Activated CD4-positive, alpha-beta T cell treated with anti-CD3 and anti-CD28 coated beads for 36 hours (primary cell): Measurements from ENCODE around the gene TM6SF1. TPM values are rescaled to one million over a fixed set of nuclear protein-coding genes. Genes with fewer than 3 reads are reported as not detected.
A peak's percentile ranks its signal among the peaks of the same experiment; 100 is the strongest.
"Not testable (repeated sequence)": the region's sequence is repeated elsewhere in the genome, so short reads cannot be mapped to it uniquely, and the experiment has no call there.

ENCODE experiments used
- ATAC-seq: fragments of 200-7000 bp; cut with Tn5 transposase; one replicate; pipeline ENCODE4 v1.10.0; 2021; ENCODE audit warnings: mild to moderate bottlenecking, moderate library complexity
- CTCF ChIA-PET: fragments of 350-600 bp; sonication (Branson Sonifier 250); formaldehyde crosslinking; loops from one replicate; lab custom pipeline; 2021; ENCODE audit warnings: antibody characterized with exemption; lab: Charles Lee
- POLR2A ChIA-PET: fragments of 350-600 bp; sonication (Branson Sonifier 250); formaldehyde crosslinking; loops from one replicate; lab custom pipeline; 2021; ENCODE audit warnings: antibody characterized with exemption, inconsistent platforms; lab: Charles Lee
- DNase-seq: peaks from one replicate; pipeline ENCODE4 v3.0.0-alpha.2; 2020
- H3K27ac Mint-ChIP-seq: one replicate; pipeline ENCODE4 v1.8.0; 2021; ENCODE audit warnings: mixed read lengths
- H3K27me3 Mint-ChIP-seq: one replicate; pipeline ENCODE4 v1.8.0; 2021; ENCODE audit warnings: mixed read lengths
- H3K36me3 Mint-ChIP-seq: one replicate; pipeline ENCODE4 v1.8.0; 2021; ENCODE audit warnings: low read depth, mixed read lengths
- H3K4me1 Mint-ChIP-seq: one replicate; pipeline ENCODE4 v1.8.0; 2021; ENCODE audit warnings: mixed read lengths
- H3K4me3 Mint-ChIP-seq: one replicate; pipeline ENCODE4 v1.8.0; 2021; ENCODE audit warnings: mild to moderate bottlenecking, moderate library complexity, mixed read lengths
- H3K9me3 Mint-ChIP-seq: one replicate; pipeline ENCODE4 v1.8.0; 2021; ENCODE audit warnings: low read depth, mixed read lengths
- intact Hi-C, 2 experiments: fragments of 100-400 bp; cut with DNase I in 1 of 2; cut with micrococcal nuclease in 1 of 2; formaldehyde crosslinking; loops; one replicate each; pipeline versions ENCODE4 v1.14.2 to v1.15.1; 2022 to 2024; cut with DNase I, micrococcal nuclease
- total RNA-seq, 2 experiments: library from RNA; stranded (reverse); gene quantifications; one replicate each; pipeline ENCODE4 v1.2.3, GENCODE V29; 2021

TM6SF1 gene
- total RNA-seq, 2 experiments from 2014 or later, result 1.3 to 1.5 TPM

DNA sequence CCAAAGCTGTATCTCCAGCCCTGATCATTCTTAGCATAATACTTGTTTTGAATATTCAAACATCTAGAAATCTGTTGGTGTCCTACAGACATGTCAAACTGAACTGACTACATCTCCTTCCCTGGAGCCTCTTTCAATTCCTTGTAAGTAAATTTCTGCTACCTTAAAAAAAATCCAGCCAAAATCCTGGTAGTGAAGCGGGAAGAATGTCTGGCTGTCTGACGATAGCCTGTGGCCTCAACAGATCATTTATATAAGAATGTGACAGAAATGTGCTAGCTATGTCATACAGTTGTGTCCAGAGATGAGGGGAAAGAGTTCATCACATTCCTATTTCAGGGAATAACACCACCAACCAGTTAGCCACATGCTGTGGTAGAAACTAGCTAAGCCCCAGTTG, 18.6 kb upstream of the TM6SF1 start:
- no peak for DNase-seq
- Mint-ChIP-seq H3K27me3 (peaks cover 5% of the 10 kb centered on the region), H3K4me1 (peaks cover 7% of the 10 kb centered on the region), H3K4me3 (no peak overlapping the region), H3K9me3 (no peaks in the 10 kb centered on the region), H3K36me3 (no peaks in the 10 kb centered on the region), H3K27ac (no peak overlapping the region)
- CTCF ChIA-PET, result no interaction called here
- intact Hi-C loops, result no loop called here
- no peak for ATAC-seq
- POLR2A ChIA-PET, result no interaction called here

GRCh38 chr15:83090465-83090864, 17.0 kb upstream of the TM6SF1 start:
- peaks cover 7% of the 10 kb centered on the region for H3K4me1 Mint-ChIP-seq
- ATAC-seq (no peak), DNase-seq (no peak)
- no peaks in the 10 kb centered on the region for H3K9me3 Mint-ChIP-seq
- H3K27me3 Mint-ChIP-seq, result peaks cover 3% of the 10 kb centered on the region
- ChIA-PET CTCF (no interaction called here), POLR2A (no interaction called here)
- H3K4me3 Mint-ChIP-seq, result no peak overlapping the region
- no peaks in the 10 kb centered on the region for H3K36me3 Mint-ChIP-seq
- intact Hi-C loops, result no loop called here
- H3K27ac Mint-ChIP-seq, result no peak overlapping the region

- CTCF ChIA-PET, result interaction anchor here (0.8 kb wide), 1 partner anchor 1055 kb away, joined by 3 read pairs; no protein-coding TSS in a partner anchor
- H3K9me3 Mint-ChIP-seq, H3K27me3 Mint-ChIP-seq, POLR2A ChIA-PET, DNase-seq, intact Hi-C loops, ATAC-seq, H3K4me1 Mint-ChIP-seq, H3K4me3 Mint-ChIP-seq, H3K36me3 Mint-ChIP-seq: not testable (repeated sequence)
- peak overlapping the region; percentile 58 for H3K27ac Mint-ChIP-seq
Observed at GRCh38 chr15:83091965-83092308, 15.5 kb upstream of the TM6SF1 start.

DNA sequence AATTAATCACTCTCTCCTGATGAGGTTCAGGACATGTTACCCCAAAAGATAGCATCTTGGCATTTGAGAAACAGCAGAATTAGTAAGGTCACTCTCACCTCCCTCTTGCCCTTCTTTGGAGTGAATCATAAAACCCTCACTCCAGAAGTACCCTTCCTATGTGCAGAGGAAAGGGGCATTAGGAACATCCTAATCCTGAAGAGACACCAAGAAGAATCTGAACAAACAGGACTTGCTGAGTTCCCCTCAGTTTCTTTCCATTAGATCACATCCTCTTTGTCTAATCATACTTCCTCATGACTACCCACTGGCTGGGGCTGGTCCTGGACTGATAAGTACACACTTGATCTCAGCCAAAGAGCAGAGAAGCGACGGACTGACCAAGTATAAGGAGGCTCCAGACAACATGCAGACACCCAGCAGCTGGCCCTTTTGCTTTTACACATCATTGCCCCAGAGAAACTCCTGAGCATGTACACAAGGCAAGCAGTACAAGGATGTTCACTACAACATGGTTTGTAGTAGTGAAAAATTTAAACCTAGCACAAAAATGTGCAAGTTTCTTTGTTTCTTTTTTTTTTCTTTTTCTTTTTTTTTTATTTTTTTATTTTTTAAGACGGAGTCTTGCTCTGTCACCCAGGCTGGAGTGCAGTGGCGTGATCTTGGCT, 15.0 kb upstream of the TM6SF1 start:
- Mint-ChIP-seq H3K36me3 (no peaks in the 10 kb centered on the region), H3K9me3 (no peaks in the 10 kb centered on the region), H3K4me1 (peaks cover 7% of the 10 kb centered on the region), H3K27me3 (peaks cover 3% of the 10 kb centered on the region), H3K27ac (peak overlapping the region; percentile 58), H3K4me3 (no peak overlapping the region)
- ChIA-PET POLR2A (no interaction called here), CTCF (interaction anchor here (0.8 kb wide), 1 partner anchor 1054 kb away, joined by 3 read pairs; no protein-coding TSS in a partner anchor)
- intact Hi-C loops, result no loop called here
- ATAC-seq, result peak; percentile 82
- peak; percentile 28 for DNase-seq

DNA sequence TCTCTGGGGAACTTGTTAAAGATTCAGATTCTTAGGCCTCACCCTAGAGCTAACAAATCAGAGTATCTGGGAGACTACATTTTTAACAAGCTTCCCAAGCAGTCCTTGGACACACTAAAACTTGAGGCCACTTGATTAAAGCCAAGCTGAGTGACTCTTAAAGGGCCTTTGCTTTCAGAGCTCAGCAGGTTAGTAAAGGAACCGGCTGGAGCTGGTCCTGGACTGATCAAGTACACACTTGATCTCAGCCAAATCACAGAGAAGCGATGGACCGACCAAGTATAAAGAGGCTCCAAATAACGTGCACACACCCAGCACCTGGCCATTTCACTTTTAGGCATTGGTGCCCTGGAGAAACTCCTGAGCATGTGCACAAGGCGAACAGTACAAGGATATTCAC, 12.9 kb upstream of the TM6SF1 start:
- H3K4me3 Mint-ChIP-seq, result no peak overlapping the region
- ChIA-PET CTCF (interaction anchor here (0.6 kb wide), 2 partner anchors 1588 to 1590 kb away, joined by 3 to 4 read pairs; no protein-coding TSS in a partner anchor), POLR2A (no interaction called here)
- no peaks in the 10 kb centered on the region for H3K9me3 Mint-ChIP-seq
- DNase-seq (no peak), ATAC-seq (no peak)
- peaks cover 7% of the 10 kb centered on the region for H3K4me1 Mint-ChIP-seq
- peaks cover 6% of the 10 kb centered on the region for H3K27me3 Mint-ChIP-seq
- no peaks in the 10 kb centered on the region for H3K36me3 Mint-ChIP-seq
- intact Hi-C loops, result no loop called here
- no peak overlapping the region for H3K27ac Mint-ChIP-seq

DNA sequence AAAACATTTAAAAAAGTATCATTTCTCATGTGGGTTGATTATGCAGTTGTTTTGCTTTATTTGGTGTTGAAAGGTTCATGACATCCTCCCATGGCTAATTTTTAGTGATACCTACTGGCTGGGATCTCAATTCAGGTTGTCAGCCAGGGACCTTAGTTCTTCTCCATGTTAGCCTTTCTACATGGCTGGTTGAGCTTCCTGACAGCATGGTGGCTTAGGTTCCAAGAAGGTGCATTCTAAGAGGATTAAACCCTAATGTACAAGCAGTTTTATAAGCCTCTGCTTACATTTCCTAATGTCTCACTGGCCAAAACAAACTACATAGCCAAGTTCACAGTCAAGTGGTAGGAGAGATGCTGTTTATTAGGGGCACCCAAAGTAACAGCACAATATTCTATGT, 9.4 kb upstream of the TM6SF1 start:
- Mint-ChIP-seq H3K4me3 (no peak overlapping the region), H3K27me3 (peaks cover 27% of the 10 kb centered on the region), H3K4me1 (no peaks in the 10 kb centered on the region), H3K9me3 (no peaks in the 10 kb centered on the region), H3K36me3 (no peaks in the 10 kb centered on the region), H3K27ac (no peak overlapping the region)
- ATAC-seq (no peak), DNase-seq (no peak)
- intact Hi-C loops, result no loop called here
- ChIA-PET POLR2A (no interaction called here), CTCF (interaction anchor here (0.6 kb wide), 1 partner anchor 165 kb away, joined by 3 read pairs; no protein-coding TSS in a partner anchor)

- ATAC-seq (no peak), DNase-seq (no peak)
- H3K4me3 Mint-ChIP-seq, result no peak overlapping the region
- peaks cover 33% of the 10 kb centered on the region for H3K27me3 Mint-ChIP-seq
- H3K4me1 Mint-ChIP-seq, result no peaks in the 10 kb centered on the region
- H3K36me3 Mint-ChIP-seq, result no peaks in the 10 kb centered on the region
- intact Hi-C loops, result no loop called here
- no peak overlapping the region for H3K27ac Mint-ChIP-seq
- ChIA-PET POLR2A (no interaction called here), CTCF (no interaction called here)
- no peaks in the 10 kb centered on the region for H3K9me3 Mint-ChIP-seq
Observed at GRCh38 chr15:83099290-83099689, 8.2 kb upstream of the TM6SF1 start.

- no peaks in the 10 kb centered on the region for H3K4me1 Mint-ChIP-seq
- ChIA-PET POLR2A (no interaction called here), CTCF (interaction anchor here (0.6 kb wide), 1 partner anchor 157 kb away, joined by 3 read pairs; no protein-coding TSS in a partner anchor)
Observed at GRCh38 chr15:83100097-83100646, 7.3 kb upstream of the TM6SF1 start.

GRCh38 chr15:83102346-83102745, 5.1 kb upstream of the TM6SF1 start:
- intact Hi-C loops, result no loop called here
- no peak for ATAC-seq
- H3K9me3 Mint-ChIP-seq, result no peaks in the 10 kb centered on the region

More at GRCh38 chr15:83100097-83100646, 7.3 kb upstream of the TM6SF1 start:
- ATAC-seq (no peak), DNase-seq (no peak)
- Mint-ChIP-seq H3K36me3 (no peaks in the 10 kb centered on the region), H3K4me3 (no peak overlapping the region), H3K27me3 (peaks cover 34% of the 10 kb centered on the region), H3K27ac (no peak overlapping the region), H3K9me3 (no peaks in the 10 kb centered on the region)
- intact Hi-C loops, result no loop called here

DNA sequence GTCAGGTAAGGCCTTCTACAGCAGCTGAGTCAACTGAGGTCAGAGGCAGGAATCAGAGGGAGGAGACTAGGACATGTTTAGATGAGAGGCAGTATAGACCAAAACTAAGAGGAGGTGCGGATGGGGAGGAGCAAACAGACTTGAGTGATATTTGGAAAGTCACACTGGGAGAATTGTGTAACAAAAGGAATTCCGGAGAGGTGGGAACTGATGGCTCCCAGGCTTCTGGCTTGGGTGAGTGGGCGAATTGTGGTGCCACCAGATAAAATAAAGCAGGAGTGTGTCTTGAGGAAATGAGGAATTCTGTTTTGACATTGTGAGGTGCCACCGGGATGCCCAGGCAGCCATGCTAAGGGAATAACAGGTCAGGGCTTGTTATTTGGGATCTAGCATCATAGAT, 3.3 kb upstream of the TM6SF1 start:
- Mint-ChIP-seq H3K4me1 (peaks cover 8% of the 10 kb centered on the region), H3K36me3 (no peaks in the 10 kb centered on the region), H3K27ac (no peak overlapping the region), H3K27me3 (peaks cover 52% of the 10 kb centered on the region), H3K9me3 (no peaks in the 10 kb centered on the region), H3K4me3 (no peak overlapping the region)
- DNase-seq, result no peak
- no peak for ATAC-seq
- ChIA-PET CTCF (no interaction called here), POLR2A (no interaction called here)
- intact Hi-C loops, result no loop called here

More at GRCh38 chr15:83102346-83102745, 5.1 kb upstream of the TM6SF1 start:
- Mint-ChIP-seq H3K36me3 (no peaks in the 10 kb centered on the region), H3K27me3 (peaks cover 44% of the 10 kb centered on the region), H3K4me3 (no peak overlapping the region), H3K27ac (no peak overlapping the region), H3K4me1 (peaks cover 2% of the 10 kb centered on the region)
- ChIA-PET CTCF (no interaction called here), POLR2A (no interaction called here)
- no peak for DNase-seq

- Mint-ChIP-seq H3K9me3 (no peaks in the 10 kb centered on the region), H3K27me3 (peaks cover 56% of the 10 kb centered on the region), H3K27ac (no peak overlapping the region), H3K4me1 (peaks cover 8% of the 10 kb centered on the region), H3K4me3 (no peak overlapping the region), H3K36me3 (no peaks in the 10 kb centered on the region)
- intact Hi-C loops, result loop anchor here in 1 of 2 experiments (5.0 kb wide), 1 partner anchor 102 kb away; the partner anchor contains the start of gene HDGFL3
- ChIA-PET POLR2A (no interaction called here), CTCF (no interaction called here)
- DNase-seq (no peak), ATAC-seq (no peak)
Observed at GRCh38 chr15:83105440-83105839, 2.0 kb upstream of the TM6SF1 start.

- peaks cover 48% of the 10 kb centered on the region for H3K27me3 Mint-ChIP-seq
- H3K9me3 Mint-ChIP-seq, result no peaks in the 10 kb centered on the region
- peak overlapping the region; percentile 69 for H3K4me3 Mint-ChIP-seq
- H3K27ac Mint-ChIP-seq, result peak overlapping the region; percentile 59
- DNase-seq (no peak), ATAC-seq (no peak)
- no peaks in the 10 kb centered on the region for H3K36me3 Mint-ChIP-seq
- POLR2A ChIA-PET, result no interaction called here
- H3K4me1 Mint-ChIP-seq, result peaks cover 8% of the 10 kb centered on the region
- intact Hi-C loops, result loop anchor here in 1 of 2 experiments (2.0 to 5.0 kb wide), 2 partner anchors 97 to 99 kb away; partner anchors contain the start of genes C15orf40 and HDGFL3
- CTCF ChIA-PET, result no interaction called here
Observed at GRCh38 chr15:83107841-83108181, 366 bp downstream of the TM6SF1 start.
